Activated CD8-positive, alpha-beta memory T cell treated with anti-CD3 and anti-CD28 coated beads, Interleukin-2, amount 10 ng/mL, durations not matched to agents 7 days and 5 days (primary cell): ENCODE data around the gene IGFBP2. TPM values are rescaled to one million over a fixed set of nuclear protein-coding genes. Genes with fewer than 3 reads are reported as not detected.
A peak's percentile ranks its signal among the peaks of the same experiment; 100 is the strongest.

Source experiments
- ATAC-seq: fragments of 150-1000 bp; cut with Tn5 transposase; one replicate; pipeline ENCODE4 v1.10.0; 2021; ENCODE audit warnings: moderate library complexity
- CTCF ChIA-PET: fragments of 350-600 bp; sonication (Branson Sonifier 250); formaldehyde crosslinking; loops from one replicate; lab custom pipeline; 2021; ENCODE audit warnings: antibody characterized with exemption; lab: Charles Lee
- DNase-seq: peaks from one replicate; pipeline ENCODE4 v3.0.0-alpha.2; 2020
- H3K27ac Mint-ChIP-seq: one replicate; pipeline ENCODE4 v1.8.0; 2021; ENCODE audit warnings: mild to moderate bottlenecking, mixed read lengths
- H3K27me3 Mint-ChIP-seq: one replicate; pipeline ENCODE4 v1.8.0; 2021; ENCODE audit warnings: mixed read lengths
- H3K36me3 Mint-ChIP-seq: one replicate; pipeline ENCODE4 v1.8.0; 2021; ENCODE audit warnings: mild to moderate bottlenecking, mixed read lengths
- H3K4me1 Mint-ChIP-seq: one replicate; pipeline ENCODE4 v1.8.0; 2021; ENCODE audit warnings: mixed read lengths
- H3K4me3 Mint-ChIP-seq: one replicate; pipeline ENCODE4 v1.8.0; 2021; ENCODE audit warnings: mild to moderate bottlenecking, moderate library complexity, mixed read lengths
- H3K9me3 Mint-ChIP-seq: one replicate; pipeline ENCODE4 v1.8.0; 2022; ENCODE audit warnings: low read depth, mixed read lengths
- total RNA-seq, 2 experiments: library from RNA; stranded (reverse); gene quantifications; one replicate each; pipeline ENCODE4 v1.2.3, GENCODE V29; 2021

Gene IGFBP2
- total RNA-seq, 2 experiments from 2014 or later, result 0.96 to 3.5 TPM

DNA sequence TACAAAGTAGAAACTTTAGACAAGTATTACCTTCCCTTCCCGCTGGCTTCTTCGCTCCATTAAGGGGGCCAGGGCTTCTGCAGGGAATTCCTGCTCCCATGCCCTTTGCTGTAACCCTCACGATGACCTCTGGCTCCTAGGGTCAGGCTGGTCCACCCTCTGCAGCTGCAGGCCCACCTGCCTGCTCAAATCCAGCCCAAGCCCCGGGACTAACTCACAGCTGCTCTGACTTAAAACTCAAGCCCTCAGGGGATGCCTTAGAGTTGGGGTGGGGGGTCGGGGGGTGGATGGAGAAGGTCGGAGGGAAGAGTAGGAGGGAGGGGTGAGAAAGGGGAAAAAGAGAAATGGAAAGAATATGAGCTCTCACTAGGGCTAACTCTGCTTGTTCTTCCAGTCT, 57.2 kb downstream of the IGFBP2 start:
- H3K9me3 Mint-ChIP-seq, result no peaks in the 10 kb centered on the region
- no peaks in the 10 kb centered on the region for H3K36me3 Mint-ChIP-seq
- peaks cover 74% of the 10 kb centered on the region for H3K27me3 Mint-ChIP-seq
- peaks cover 29% of the 10 kb centered on the region for H3K4me1 Mint-ChIP-seq
- no peak for ATAC-seq
- no peak overlapping the region for H3K4me3 Mint-ChIP-seq
- no peak for DNase-seq
- CTCF ChIA-PET, result interaction anchor here (1.4 to 3.0 kb wide), 2 partner anchors 8 to 11 kb away, joined by 4 to 12 read pairs; no protein-coding TSS in a partner anchor
- H3K27ac Mint-ChIP-seq, result no peak overlapping the region

DNA sequence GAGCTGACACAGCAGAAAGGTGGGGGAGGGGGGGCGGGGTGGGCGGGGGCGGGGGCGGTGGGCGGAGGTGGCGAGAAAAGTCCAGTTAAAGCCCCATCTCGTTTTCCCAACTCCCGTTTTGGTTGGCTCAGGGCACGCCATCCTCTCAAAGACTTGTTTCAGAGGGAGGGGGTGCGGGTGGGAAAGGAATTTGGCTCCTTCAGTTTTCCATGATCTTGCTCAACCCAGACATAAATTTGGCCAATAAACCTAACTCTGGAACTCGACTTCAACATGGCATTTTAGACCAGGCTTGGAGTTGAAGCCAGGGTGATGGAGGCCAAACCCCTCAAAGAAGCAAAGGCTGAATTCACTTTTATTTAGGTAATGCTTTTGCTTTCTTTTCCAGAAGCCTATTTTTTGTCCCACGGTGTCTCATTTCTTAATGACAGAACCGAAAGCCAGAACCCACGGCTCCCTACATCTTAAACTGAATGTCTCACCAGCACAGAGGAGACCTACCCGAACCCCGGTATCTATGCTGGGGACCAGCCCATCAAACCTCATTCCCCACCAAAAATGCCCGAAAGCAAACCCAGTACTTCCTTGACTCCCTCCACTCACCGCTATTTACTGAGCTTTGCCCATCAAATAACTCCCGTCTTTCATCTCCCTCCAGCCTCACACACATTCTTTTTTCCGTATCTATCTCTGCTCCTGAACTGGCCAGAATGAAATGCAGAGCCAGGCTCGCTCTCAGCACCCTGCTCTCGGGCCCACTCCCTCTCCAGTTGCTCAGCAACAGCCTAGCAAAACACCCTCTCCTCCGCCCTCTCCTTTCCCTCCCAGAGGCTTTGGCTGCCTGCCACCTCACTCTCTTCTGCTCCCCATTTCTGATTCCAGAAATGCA, 57.9 kb downstream of the IGFBP2 start:
- Mint-ChIP-seq H3K9me3 (no peaks in the 10 kb centered on the region), H3K36me3 (no peaks in the 10 kb centered on the region), H3K4me3 (peak overlapping the region; percentile 35), H3K27me3 (peaks cover 74% of the 10 kb centered on the region), H3K27ac (peak overlapping the region; percentile 0), H3K4me1 (peaks cover 29% of the 10 kb centered on the region)
- CTCF ChIA-PET, result interaction anchor here (1.4 to 3.0 kb wide), 2 partner anchors 9 to 10 kb away, joined by 4 to 12 read pairs; no protein-coding TSS in a partner anchor
- DNase-seq (no peak), ATAC-seq (no peak)

DNA sequence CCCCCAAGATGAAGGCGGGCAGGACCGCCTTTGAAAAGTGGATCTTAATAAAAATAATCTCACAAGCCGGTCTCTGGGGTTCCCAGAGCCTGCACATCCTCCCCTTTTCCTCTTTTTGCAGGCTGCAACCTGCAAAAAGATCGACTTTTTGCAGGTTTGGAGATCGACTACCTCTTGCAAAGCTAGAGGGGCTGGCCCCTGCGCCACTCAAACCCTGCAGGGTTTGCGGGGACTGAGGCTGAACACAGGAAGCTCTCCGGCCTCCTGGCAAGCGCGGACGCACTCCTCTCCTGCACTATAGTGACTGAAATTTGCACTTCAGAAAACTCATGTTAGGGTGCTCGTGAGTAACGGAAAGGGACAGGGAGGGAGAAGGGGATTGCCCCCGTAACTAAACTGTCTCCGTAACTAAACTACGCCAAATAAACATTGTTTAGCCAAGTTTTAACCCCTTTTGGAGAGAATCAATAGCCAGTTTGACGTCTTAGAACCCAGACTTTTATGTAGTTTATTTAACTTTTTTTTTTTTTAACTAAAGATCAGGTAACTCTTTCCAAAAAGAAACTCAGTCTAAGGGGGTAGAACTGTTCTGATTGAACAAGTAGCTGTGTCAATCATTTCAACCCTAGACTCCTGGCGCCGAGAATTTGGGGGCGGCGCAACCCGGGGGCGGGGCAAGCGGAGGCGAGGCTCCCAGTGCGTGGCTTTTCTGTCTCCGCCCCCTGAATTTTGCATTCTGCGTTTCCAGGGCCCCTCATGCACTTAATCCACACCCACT, 59.6 kb downstream of the IGFBP2 start:
- H3K27ac Mint-ChIP-seq, result peak overlapping the region; percentile 61
- H3K36me3 Mint-ChIP-seq, result no peaks in the 10 kb centered on the region
- H3K4me3 Mint-ChIP-seq, result peak overlapping the region; percentile 74
- no peaks in the 10 kb centered on the region for H3K9me3 Mint-ChIP-seq
- ATAC-seq (peak; percentile 78), DNase-seq (peak; percentile 83)
- H3K27me3 Mint-ChIP-seq, result peaks cover 84% of the 10 kb centered on the region
- CTCF ChIA-PET, result interaction anchor here (1.0 to 3.0 kb wide), 3 partner anchors 9 to 1093 kb away, joined by 3 to 12 read pairs (median 3); no protein-coding TSS in a partner anchor
- H3K4me1 Mint-ChIP-seq, result peaks cover 29% of the 10 kb centered on the region

DNA sequence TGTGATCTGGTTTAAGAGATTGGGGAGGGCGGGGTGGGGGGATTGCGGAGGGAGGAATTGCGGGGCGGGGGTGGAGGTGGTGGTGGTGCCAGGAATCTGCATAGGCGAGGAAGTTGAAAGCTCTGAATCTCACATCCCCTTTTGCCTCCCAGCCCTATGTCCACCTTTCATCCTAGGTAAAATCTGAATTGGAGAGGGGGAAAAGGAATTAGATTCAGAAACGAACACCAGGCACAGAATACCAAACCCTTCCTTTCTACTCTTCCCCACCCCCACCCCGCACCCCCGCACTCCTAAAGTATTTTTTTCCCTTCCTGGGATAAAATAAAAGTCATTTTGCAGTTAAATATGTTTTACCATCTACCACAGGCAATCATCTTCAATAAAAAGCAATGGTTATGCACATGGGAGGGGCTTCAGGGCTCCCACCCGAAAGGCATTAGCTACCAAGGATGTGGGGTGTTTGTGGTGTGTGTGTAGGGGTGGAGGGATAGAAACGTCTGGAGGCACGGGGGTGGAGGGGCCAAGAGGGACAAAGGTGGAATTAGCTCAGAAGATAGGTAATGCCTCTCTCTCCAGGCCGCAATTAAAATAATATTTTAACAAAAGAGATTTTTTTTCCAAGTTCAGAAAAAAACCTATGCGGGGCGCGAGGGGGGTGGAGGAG, 60.3 kb downstream of the IGFBP2 start:
- no peak for DNase-seq
- H3K27me3 Mint-ChIP-seq, result peaks cover 88% of the 10 kb centered on the region
- no peak for ATAC-seq
- H3K4me1 Mint-ChIP-seq, result peaks cover 29% of the 10 kb centered on the region
- CTCF ChIA-PET, result interaction anchor here (1.0 to 1.3 kb wide), 4 partner anchors 9 to 1092 kb away, joined by 3 to 9 read pairs (median 3); no protein-coding TSS in a partner anchor
- H3K27ac Mint-ChIP-seq, result no peak overlapping the region
- H3K4me3 Mint-ChIP-seq, result peak overlapping the region; percentile 57
- H3K36me3 Mint-ChIP-seq, result no peaks in the 10 kb centered on the region
- no peaks in the 10 kb centered on the region for H3K9me3 Mint-ChIP-seq

DNA sequence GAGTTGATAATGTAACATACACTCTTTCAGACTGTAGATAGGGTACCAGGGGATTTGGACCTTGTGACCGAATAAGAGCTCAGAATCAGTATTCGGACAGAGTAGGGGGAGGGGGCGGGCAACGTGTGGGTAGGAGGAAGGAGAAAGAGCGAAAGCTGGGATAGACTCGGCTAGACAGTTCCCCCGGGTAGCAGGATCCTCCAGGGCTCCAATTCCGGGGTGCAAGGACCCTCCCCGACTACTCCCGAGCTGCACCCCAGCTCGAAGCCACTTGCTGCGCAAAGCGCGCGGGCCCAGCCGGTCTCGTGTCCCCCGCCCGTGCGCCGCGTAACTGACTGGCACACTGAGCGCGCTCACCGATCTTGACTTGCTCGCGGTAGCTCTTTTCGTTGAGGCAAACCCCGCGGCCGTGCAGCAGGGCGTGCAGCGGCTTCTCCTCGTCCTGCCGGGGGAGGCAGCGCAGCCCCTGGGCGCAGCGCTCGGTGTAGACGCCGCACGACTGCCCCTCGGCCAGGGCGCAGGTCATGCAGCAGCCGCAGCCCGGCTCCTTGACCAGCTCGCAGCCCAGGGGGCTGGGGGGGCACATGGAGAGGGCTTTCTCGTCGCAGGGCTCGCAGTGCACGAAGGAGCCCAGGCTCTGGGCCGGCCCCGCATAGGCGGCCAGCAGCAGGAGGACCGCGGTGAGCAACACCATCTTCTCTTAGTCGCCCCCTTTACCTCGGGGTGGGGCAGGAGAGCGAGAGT, 61.0 kb downstream of the IGFBP2 start:
- Mint-ChIP-seq H3K9me3 (no peaks in the 10 kb centered on the region), H3K27me3 (peaks cover 82% of the 10 kb centered on the region), H3K4me3 (peak overlapping the region; percentile 57), H3K36me3 (no peaks in the 10 kb centered on the region), H3K4me1 (peaks cover 29% of the 10 kb centered on the region), H3K27ac (no peak overlapping the region)
- ATAC-seq (peak; percentile 25), DNase-seq (peak; percentile 57)
- CTCF ChIA-PET, result interaction anchor here (1.1 to 1.3 kb wide), 2 partner anchors 12 to 817 kb away, joined by 3 to 9 read pairs; no protein-coding TSS in a partner anchor

DNA sequence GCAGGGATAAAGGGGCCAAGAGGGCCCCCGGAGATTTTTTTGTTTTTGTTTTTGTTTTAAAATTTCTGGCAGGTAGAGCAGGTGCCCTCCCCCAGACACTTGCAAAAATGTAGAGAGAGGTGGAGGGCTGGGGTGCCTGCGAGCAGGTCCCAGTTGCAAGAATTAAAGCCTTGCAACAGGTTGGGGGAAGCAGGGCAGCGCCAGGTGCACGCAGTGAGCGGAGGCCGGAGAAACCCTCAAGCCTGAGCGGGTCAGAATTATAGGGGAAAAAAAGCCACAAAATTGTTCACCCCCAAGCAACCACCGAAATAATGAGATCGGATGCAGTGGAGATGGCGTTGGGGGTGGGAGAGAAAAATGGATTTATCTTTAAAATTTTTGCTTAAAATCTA, 61.6 kb downstream of the IGFBP2 start:
- CTCF ChIA-PET, result interaction anchor here (0.5 to 1.5 kb wide), 5 partner anchors 9 to 1018 kb away, joined by 3 to 9 read pairs (median 4); no protein-coding TSS in a partner anchor
- H3K27ac Mint-ChIP-seq, result no peak overlapping the region
- DNase-seq (no peak), ATAC-seq (no peak)
- no peaks in the 10 kb centered on the region for H3K36me3 Mint-ChIP-seq
- H3K4me1 Mint-ChIP-seq, result peaks cover 29% of the 10 kb centered on the region
- H3K27me3 Mint-ChIP-seq, result peaks cover 76% of the 10 kb centered on the region
- no peaks in the 10 kb centered on the region for H3K9me3 Mint-ChIP-seq
- H3K4me3 Mint-ChIP-seq, result no peak overlapping the region

DNA sequence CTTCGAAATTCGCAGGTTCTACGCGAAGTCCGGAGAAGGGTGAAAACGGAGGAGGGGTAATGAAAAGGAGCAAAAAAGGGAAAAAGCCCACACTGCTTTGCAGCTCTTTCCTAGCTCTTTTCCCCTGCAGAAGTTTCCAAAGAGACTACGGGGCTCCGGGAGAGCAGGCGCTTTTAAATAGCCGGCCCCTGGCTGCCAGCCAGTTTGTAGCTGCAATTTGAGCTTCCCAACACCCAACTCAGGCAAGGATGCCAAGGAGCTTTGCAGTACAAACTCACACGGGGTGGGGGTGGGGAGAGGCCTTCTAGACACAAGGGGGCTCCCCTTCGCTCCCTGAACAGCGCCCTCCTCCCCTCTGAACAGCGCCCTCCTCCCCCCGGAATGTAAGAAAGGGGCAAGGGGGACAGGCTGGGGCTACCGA, 62.2 kb downstream of the IGFBP2 start, which contains the start of gene IGFBP5:
IGFBP5 (minus strand) TSS at position 149 of the 421 bp plus-strand sequence. CDS start 774 bp downstream, outside the sequence.
- H3K4me3 Mint-ChIP-seq, result no peak within 1 kb of the TSS
- no peaks in the 10 kb centered on the region for H3K9me3 Mint-ChIP-seq
- peaks cover 29% of the 10 kb centered on the region for H3K4me1 Mint-ChIP-seq
- DNase-seq (no peak), ATAC-seq (no peak)
- CTCF ChIA-PET, result interaction anchor here (0.5 to 1.5 kb wide), 3 partner anchors 8 to 1018 kb away, joined by 4 to 5 read pairs (median 4); no protein-coding TSS in a partner anchor
- no peak within 1 kb of the TSS for H3K27ac Mint-ChIP-seq
- peaks cover 70% of the 10 kb centered on the region for H3K27me3 Mint-ChIP-seq
- H3K36me3 Mint-ChIP-seq, result no peaks in the 10 kb centered on the region

DNA sequence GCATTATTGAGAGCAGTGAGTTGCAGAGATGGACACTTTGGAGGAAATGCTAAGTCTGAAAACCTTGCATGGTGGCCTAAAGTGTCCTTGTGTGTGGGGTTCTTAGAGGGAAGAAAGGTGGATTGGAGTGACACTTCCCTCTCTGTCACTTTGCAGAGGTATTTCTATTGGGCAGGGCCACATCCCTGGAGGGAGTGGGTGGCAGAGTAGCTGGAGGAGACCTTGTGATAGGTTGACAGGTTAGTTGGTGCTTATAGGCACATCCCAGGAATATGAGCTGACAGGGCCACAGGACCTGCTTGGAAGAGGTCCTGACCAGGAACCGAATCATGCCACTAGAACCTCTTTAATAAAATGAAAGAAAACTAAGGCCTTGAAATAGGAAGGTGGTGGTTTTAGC, 63.1 kb downstream of the IGFBP2 start:
- DNase-seq, result no peak
- CTCF ChIA-PET, result interaction anchor here (1.0 to 1.5 kb wide), 3 partner anchors 14 to 470 kb away, joined by 3 to 4 read pairs (median 3); no protein-coding TSS in a partner anchor
- peaks cover 65% of the 10 kb centered on the region for H3K27me3 Mint-ChIP-seq

DNA sequence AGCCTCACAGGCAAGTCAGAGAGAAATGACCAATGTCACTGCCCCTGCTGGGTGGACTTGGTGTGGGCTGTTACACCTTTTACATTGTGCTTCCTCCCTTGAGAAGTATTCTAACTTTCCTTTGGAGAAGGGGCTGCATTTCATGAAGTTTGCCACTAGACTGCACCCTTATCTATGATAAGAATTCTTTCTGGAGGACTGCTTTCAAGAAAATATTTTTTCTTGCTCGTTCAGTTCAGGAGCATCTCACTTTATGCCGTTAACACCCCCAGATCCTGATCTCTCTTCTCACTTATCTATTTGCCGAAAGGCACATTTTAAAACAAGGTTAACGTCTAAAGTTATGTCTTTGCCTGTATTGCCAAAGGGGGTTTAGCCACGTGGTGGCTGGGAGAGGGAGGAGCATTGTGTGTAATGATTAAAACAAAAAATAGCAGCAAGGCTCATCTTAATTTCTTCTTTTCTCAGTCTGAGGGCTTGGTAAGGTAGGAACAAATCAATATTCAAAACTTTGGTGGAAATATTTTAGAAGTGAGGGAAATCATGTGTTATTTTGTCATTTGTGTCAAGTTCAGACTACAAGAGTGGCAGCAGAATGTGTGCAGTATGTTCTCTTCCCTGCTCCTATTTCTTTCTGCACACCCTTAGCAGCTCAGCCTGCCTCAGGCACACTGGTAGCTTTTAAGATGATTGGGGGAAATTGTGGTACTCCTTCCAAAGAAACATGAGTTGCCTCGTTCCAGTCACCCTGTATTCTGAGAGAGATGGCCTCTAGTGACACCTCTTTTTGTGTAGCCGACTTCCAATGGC, 63.7 kb downstream of the IGFBP2 start:
- H3K27ac Mint-ChIP-seq, result no peak overlapping the region
- H3K27me3 Mint-ChIP-seq, result peaks cover 63% of the 10 kb centered on the region
- CTCF ChIA-PET, result interaction anchor here (1.0 to 1.1 kb wide), 2 partner anchors 30 to 469 kb away, joined by 3 read pairs; no protein-coding TSS in a partner anchor
- H3K36me3 Mint-ChIP-seq, result no peaks in the 10 kb centered on the region
- peaks cover 19% of the 10 kb centered on the region for H3K4me1 Mint-ChIP-seq
- DNase-seq (no peak), ATAC-seq (no peak)
- no peaks in the 10 kb centered on the region for H3K9me3 Mint-ChIP-seq
- no peak overlapping the region for H3K4me3 Mint-ChIP-seq

More for the DNA sequence above, 63.1 kb downstream of the IGFBP2 start:
- no peak overlapping the region for H3K4me3 Mint-ChIP-seq
- no peaks in the 10 kb centered on the region for H3K9me3 Mint-ChIP-seq
- H3K27ac Mint-ChIP-seq, result no peak overlapping the region
- ATAC-seq, result no peak
- H3K4me1 Mint-ChIP-seq, result peaks cover 24% of the 10 kb centered on the region
- no peaks in the 10 kb centered on the region for H3K36me3 Mint-ChIP-seq

DNA sequence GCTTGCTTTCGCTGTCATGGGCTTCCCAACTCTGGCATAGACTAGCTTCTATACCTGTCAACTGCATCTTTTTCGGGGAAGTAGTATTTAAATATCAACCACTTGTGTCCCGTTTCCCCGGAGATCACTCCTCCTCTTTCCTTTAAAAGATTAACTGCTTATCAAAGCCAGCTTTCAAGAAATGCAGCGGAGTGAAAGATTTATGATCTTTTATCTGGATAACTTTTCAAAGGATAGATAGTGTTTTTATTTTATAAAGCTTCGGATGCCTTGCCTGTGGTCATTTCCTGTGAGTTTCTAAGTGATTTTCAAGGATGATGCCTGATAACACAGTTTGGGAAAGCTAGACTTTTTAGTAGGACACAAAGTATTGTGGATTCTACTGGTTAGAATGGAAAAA, 65.1 kb downstream of the IGFBP2 start:
- H3K36me3 Mint-ChIP-seq, result no peaks in the 10 kb centered on the region
- peaks cover 12% of the 10 kb centered on the region for H3K4me1 Mint-ChIP-seq
- no peak overlapping the region for H3K4me3 Mint-ChIP-seq
- no peak for ATAC-seq
- H3K27ac Mint-ChIP-seq, result no peak overlapping the region
- DNase-seq, result no peak
- no peaks in the 10 kb centered on the region for H3K9me3 Mint-ChIP-seq
- peaks cover 59% of the 10 kb centered on the region for H3K27me3 Mint-ChIP-seq
- CTCF ChIA-PET, result interaction anchor here (0.6 to 1.2 kb wide), 7 partner anchors 9 to 1529 kb away, joined by 3 to 4 read pairs (median 3); no protein-coding TSS in a partner anchor

DNA sequence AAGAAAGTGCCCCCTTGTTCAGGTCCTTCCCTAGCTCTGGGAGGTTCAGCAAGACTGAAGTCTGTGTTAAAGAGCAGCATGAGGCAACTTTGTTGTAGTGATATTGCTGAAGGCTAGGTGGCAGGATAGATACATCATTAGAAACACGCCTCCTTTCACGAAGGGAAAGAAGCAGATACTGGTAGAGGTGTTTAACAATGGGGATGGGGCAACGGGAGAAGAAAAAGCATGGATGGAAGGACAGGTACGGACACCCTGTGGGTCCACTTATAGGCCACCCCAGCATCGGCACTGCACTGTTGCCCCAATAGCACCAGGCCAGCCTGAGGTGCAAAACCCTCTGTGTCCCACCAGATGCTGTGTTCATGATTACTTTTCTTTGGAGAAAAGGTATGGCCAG, 65.7 kb downstream of the IGFBP2 start:
- CTCF ChIA-PET, result interaction anchor here (0.6 to 1.1 kb wide), 6 partner anchors 8 to 1528 kb away, joined by 3 read pairs; no protein-coding TSS in a partner anchor
- no peak overlapping the region for H3K4me3 Mint-ChIP-seq

More for the DNA sequence above, 65.7 kb downstream of the IGFBP2 start:
- Mint-ChIP-seq H3K36me3 (no peaks in the 10 kb centered on the region), H3K9me3 (no peaks in the 10 kb centered on the region), H3K27ac (no peak overlapping the region), H3K4me1 (peaks cover 6% of the 10 kb centered on the region), H3K27me3 (peaks cover 55% of the 10 kb centered on the region)
- ATAC-seq (peak; percentile 59), DNase-seq (no peak)
